Fibroblast of lung (primary cell): ENCODE data around the gene TPMT. TPM values are rescaled to one million over a fixed set of nuclear protein-coding genes. Genes with fewer than 3 reads are reported as not detected.

ENCODE experiments used
- DNase-seq, 2 donors: peaks; one replicate each; pipeline versions ENCODE4 v3.0.0 to v3.0.0-alpha.2; 2010; ENCODE audit warnings: low read depth in 2 of 2
- H2AFZ ChIP-seq: 2 replicates; pipeline ENCODE4 v1.5.1; 2012; ENCODE audit warnings: low read length, control low read depth, inconsistent platforms
- H3K27ac ChIP-seq: 2 replicates; pipeline ENCODE4 v1.5.1; 2011; ENCODE audit warnings: low read length, control low read depth; ENCODE audit not compliant: insufficient read depth
- H3K27me3 ChIP-seq: 2 replicates; pipeline ENCODE4 v1.5.1; 2011; ENCODE audit warnings: mild to moderate bottlenecking, low read length; ENCODE audit not compliant: control insufficient read depth, insufficient read depth
- H3K36me3 ChIP-seq: 2 replicates; pipeline ENCODE4 v1.5.1; 2011; ENCODE audit warnings: low read length; ENCODE audit not compliant: control insufficient read depth, insufficient read depth
- H3K4me1 ChIP-seq: 2 replicates; pipeline ENCODE4 v1.5.1; 2011; ENCODE audit warnings: low read length; ENCODE audit not compliant: control insufficient read depth, insufficient read depth; ENCODE audit errors: extremely low read depth
- H3K4me2 ChIP-seq: 2 replicates; pipeline ENCODE4 v1.5.1; 2011; ENCODE audit warnings: low read length, control low read depth; ENCODE audit not compliant: insufficient read depth; ENCODE audit errors: extremely low read depth
- H3K4me3 ChIP-seq, 4 experiments: fragments of 200-600 bp in 1 of 4; sonication (generic) in 1 of 4; replicated peaks in 1 of 4; 2 replicates each; pipeline ENCODE4 v1.5.1; 2011 to 2016; ENCODE audit warnings: low read length in 4 of 4, low read depth in 3 of 4, mild to moderate bottlenecking in 3 of 4, control low read depth in 2 of 4, inconsistent platforms in 1 of 4, mixed read lengths in 1 of 4; ENCODE audit not compliant: insufficient read depth in 1 of 4; ENCODE audit errors: control extremely low read depth in 1 of 4
- H3K79me2 ChIP-seq: 2 replicates; pipeline ENCODE4 v1.5.1; 2012; ENCODE audit warnings: mild to moderate bottlenecking, low read length, inconsistent platforms; ENCODE audit not compliant: control insufficient read depth, insufficient read depth
- H3K9ac ChIP-seq: 2 replicates; pipeline ENCODE4 v1.5.1; 2011; ENCODE audit warnings: mild to moderate bottlenecking, low read length, control low read depth; ENCODE audit not compliant: insufficient read depth
- H3K9me3 ChIP-seq: 2 replicates; pipeline ENCODE4 v1.5.1; 2012; ENCODE audit warnings: low read depth, low read length; ENCODE audit not compliant: control insufficient read depth, insufficient read depth
- H4K20me1 ChIP-seq: 2 replicates; pipeline ENCODE4 v1.5.1; 2011; ENCODE audit warnings: low read length; ENCODE audit not compliant: control insufficient read depth, insufficient read depth; ENCODE audit errors: extremely low read depth
- CTCF ChIP-seq, 2 donors: IDR thresholded peaks in 1 of 2; conservative IDR thresholded peaks in 1 of 2; 1 replicate in 1 of 2; 2 replicates in 1 of 2; pipeline ENCODE4 v1.5.1; 2011 to 2012; ENCODE audit warnings: low read length in 2 of 2, control low read depth in 1 of 2, inconsistent platforms in 1 of 2, low read depth in 1 of 2, mild to moderate bottlenecking in 1 of 2
- EZH2 ChIP-seq: IDR thresholded peaks from 2 replicates; pipeline ENCODE4 v1.5.1; 2012; ENCODE audit warnings: low read length, control low read depth, mild to moderate bottlenecking; ENCODE audit errors: missing control alignments
- polyA plus RNA-seq, 2 donors: library from polyadenylated mRNA; depleted of rRNA in 1 of 2; stranded (reverse) in 1 of 2; unstranded in 1 of 2; fragments of >200 nt; gene quantifications; 2 replicates each; pipeline ENCODE4 v1.2.1, GENCODE V29; 2011 to 2012; ENCODE audit warnings: missing spikeins in 1 of 2
- total RNA-seq: library from RNA; depleted of rRNA; stranded (reverse); fragments of >200 nt; gene quantifications from 2 replicates; pipeline ENCODE4 v1.2.1, GENCODE V29; 2014

Gene TPMT
- total and polyA plus RNA-seq, 2 donors (not counting 1 experiment from before 2014, with no cell fraction given) = 17.5 to 20.2 TPM

GRCh38 chr6:18100296-18100695, 54.6 kb downstream of the TPMT start:
- no peaks in the 10 kb centered on the region for H3K4me1 ChIP-seq
- no peaks in the 10 kb centered on the region for H3K79me2 ChIP-seq
- no peak overlapping the region for H3K9ac ChIP-seq
- no peaks in the 10 kb centered on the region for H4K20me1 ChIP-seq
- DNase-seq = no peak
- TF ChIP-seq CTCF (conservative IDR thresholded peaks at IDR 0.05 in 1 of 2, IDR thresholded peaks at IDR 0.05 in 1 of 2; ENCODE audit: low read depth in 1 of 2, low read length in 2 of 2) (no peak), EZH2 (no peak)
- H3K27ac ChIP-seq = no peak overlapping the region
- H2AFZ ChIP-seq = no peak overlapping the region
- H3K36me3 ChIP-seq = no peaks in the 10 kb centered on the region
- no peaks in the 10 kb centered on the region for H3K9me3 ChIP-seq
- no peak overlapping the region for H3K4me3 ChIP-seq
- no peak overlapping the region for H3K4me2 ChIP-seq
- H3K27me3 ChIP-seq = no peaks in the 10 kb centered on the region

- no peaks in the 10 kb centered on the region for H4K20me1 ChIP-seq
- H3K27ac ChIP-seq = no peak overlapping the region
- H3K9me3 ChIP-seq = no peaks in the 10 kb centered on the region
- H3K79me2 ChIP-seq = no peaks in the 10 kb centered on the region
- TF ChIP-seq EZH2 = no peak
- TF ChIP-seq CTCF (conservative IDR thresholded peaks at IDR 0.05 in 1 of 2, IDR thresholded peaks at IDR 0.05 in 1 of 2; ENCODE audit: low read depth in 1 of 2, low read length in 2 of 2) = no peak
- H3K4me2 ChIP-seq = no peak overlapping the region
- H2AFZ ChIP-seq = no peak overlapping the region
- no peaks in the 10 kb centered on the region for H3K4me1 ChIP-seq
- DNase-seq = peak in 1 of 2 donors; percentile 38
- H3K27me3 ChIP-seq = no peaks in the 10 kb centered on the region
- H3K36me3 ChIP-seq = no peaks in the 10 kb centered on the region
- no peak overlapping the region for H3K9ac ChIP-seq
- H3K4me3 ChIP-seq = no peak overlapping the region
These were observed 55.4 kb downstream of the TPMT start for GRCh38 chr6:18099511-18099910.

GRCh38 chr6:18096423-18096822, 58.5 kb downstream of the TPMT start:
- DNase-seq = no peak
- H3K4me2 ChIP-seq = no peak overlapping the region
- no peaks in the 10 kb centered on the region for H3K27me3 ChIP-seq
- H3K4me3 ChIP-seq = no peak overlapping the region
- no peaks in the 10 kb centered on the region for H3K79me2 ChIP-seq
- H3K27ac ChIP-seq = no peak overlapping the region
- TF ChIP-seq CTCF (conservative IDR thresholded peaks at IDR 0.05 in 1 of 2, IDR thresholded peaks at IDR 0.05 in 1 of 2; ENCODE audit: low read depth in 1 of 2, low read length in 2 of 2) (no peak), EZH2 (no peak)
- H3K4me1 ChIP-seq = no peaks in the 10 kb centered on the region
- H3K36me3 ChIP-seq = no peaks in the 10 kb centered on the region
- H4K20me1 ChIP-seq = no peaks in the 10 kb centered on the region
- H2AFZ ChIP-seq = no peak overlapping the region
- H3K9ac ChIP-seq = no peak overlapping the region
- no peaks in the 10 kb centered on the region for H3K9me3 ChIP-seq
